Rectal smooth muscle tissue (tissue), 1 donor: ENCODE results near the gene NHLRC1.

ENCODE experiments used
- H3K27ac ChIP-seq: one replicate; pipeline ENCODE4 v1.7.0; 2013; ENCODE audit warnings: low read depth, low read length, inconsistent platforms
- H3K27me3 ChIP-seq: one replicate; pipeline ENCODE4 v1.7.0; 2013; ENCODE audit warnings: low read length; ENCODE audit not compliant: control insufficient read depth, insufficient read depth
- H3K36me3 ChIP-seq: one replicate; pipeline ENCODE4 v1.7.0; 2013; ENCODE audit warnings: low read length; ENCODE audit not compliant: control insufficient read depth, insufficient read depth
- H3K4me1 ChIP-seq: one replicate; pipeline ENCODE4 v1.7.0; 2013; ENCODE audit warnings: low read length; ENCODE audit not compliant: control insufficient read depth, insufficient read depth
- H3K4me3 ChIP-seq: one replicate; pipeline ENCODE4 v1.7.0; 2013; ENCODE audit warnings: low read length
- H3K9ac ChIP-seq: one replicate; pipeline ENCODE4 v1.7.0; 2013; ENCODE audit warnings: low read length

Gene NHLRC1

DNA sequence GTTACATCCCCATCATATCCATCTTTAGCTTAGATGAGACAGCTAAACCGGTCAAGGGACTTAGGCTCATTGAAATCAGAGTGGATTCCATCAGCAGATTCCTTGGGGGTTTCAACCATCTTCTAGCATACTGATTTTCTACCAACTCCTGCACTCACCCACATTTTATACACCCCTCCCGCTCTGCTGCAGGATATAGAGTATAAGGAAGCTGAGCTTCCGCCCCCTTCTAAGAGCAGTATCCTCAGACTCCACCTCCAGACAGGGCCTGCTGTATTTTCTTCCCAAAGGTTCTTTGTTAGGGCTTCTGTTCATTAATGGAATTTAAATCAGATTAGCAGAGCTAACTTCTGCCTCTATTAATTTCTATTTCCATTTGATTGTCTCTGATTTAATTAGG is 9.9 kb upstream of the NHLRC1 start:
- Histone ChIP-seq H3K27ac (no peak overlapping the region), H3K9ac (no peak overlapping the region), H3K4me3 (no peak overlapping the region), H3K27me3 (no peaks in the 10 kb centered on the region), H3K4me1 (no peaks in the 10 kb centered on the region), H3K36me3 (peaks cover 2% of the 10 kb centered on the region)

DNA sequence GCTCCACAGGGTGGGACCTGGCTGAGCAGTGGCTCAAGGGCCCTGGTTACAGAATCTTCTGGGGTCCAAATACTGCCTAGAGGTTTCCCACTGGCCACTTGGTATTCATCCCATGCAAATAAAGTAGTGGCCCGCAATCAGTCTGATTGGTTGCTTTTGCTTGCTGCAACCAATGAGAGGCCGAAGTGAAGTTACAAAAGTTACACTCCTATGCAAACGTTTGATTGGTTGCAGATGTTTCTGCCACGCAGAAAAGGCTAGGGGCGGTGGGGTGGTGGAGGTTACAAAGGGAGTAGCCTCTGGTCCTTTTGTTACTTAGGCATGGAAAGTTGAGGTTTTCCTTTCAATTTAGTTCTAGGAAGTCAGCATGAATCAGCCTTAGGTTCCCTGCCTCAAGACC is 3.6 kb upstream of the NHLRC1 start:
- H3K4me3 ChIP-seq, result no peak overlapping the region
- H3K9ac ChIP-seq, result no peak overlapping the region
- H3K27me3 ChIP-seq, result no peaks in the 10 kb centered on the region
- H3K27ac ChIP-seq, result no peak overlapping the region
- no peaks in the 10 kb centered on the region for H3K4me1 ChIP-seq
- H3K36me3 ChIP-seq, result peaks cover 2% of the 10 kb centered on the region

DNA sequence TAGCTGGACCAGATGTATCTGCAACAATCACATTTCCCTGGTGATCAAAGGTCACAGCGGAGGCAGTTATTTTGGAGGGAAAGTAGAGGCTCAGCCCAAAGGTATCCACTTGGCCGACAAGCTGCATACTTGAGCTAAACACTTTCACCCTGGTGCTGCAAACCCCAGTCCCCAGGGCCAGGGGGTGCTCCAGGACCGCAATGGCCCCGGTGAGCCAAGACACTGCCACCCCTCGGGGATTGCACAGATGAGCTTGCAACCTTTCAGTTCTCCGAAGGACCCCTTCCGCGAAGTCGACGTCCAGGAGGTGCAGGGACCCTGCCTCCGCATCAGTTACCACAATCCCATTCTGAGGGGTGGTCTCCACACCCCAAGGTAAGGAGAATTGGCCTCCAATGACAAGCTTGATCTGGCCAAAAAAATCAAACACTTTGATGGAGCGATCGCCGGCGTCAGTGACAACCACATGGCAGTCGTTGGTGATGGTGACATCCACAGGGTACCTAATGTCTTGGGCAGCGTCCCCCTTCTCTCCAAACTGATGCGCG is 823 bp downstream of the NHLRC1 start:
- H3K36me3 ChIP-seq, result no peaks in the 10 kb centered on the region
- no peak overlapping the region for H3K4me3 ChIP-seq
- H3K27me3 ChIP-seq, result no peaks in the 10 kb centered on the region
- no peak overlapping the region for H3K27ac ChIP-seq
- H3K4me1 ChIP-seq, result no peaks in the 10 kb centered on the region
- no peak overlapping the region for H3K9ac ChIP-seq

DNA sequence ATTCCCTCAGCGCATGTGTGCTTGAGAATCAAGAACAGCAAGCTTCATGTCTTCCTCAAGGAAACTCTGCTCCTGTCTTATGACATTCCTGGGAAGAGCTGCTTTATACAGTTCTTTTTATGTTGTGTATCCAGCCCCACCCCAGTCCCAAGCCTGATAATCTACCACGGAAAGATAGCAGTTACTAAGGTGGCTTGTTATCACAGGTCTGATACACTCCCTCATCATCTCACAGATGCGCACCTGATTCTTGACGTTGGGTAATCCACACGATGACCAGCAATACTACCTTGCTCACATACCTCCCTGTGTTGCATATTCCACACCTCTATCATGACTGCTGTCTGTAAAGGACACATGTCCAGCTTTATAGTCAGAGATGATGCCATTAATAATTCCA is 3.2 kb downstream of the NHLRC1 start:
- H3K36me3 ChIP-seq, result no peaks in the 10 kb centered on the region
- no peak overlapping the region for H3K27ac ChIP-seq
- no peak overlapping the region for H3K4me3 ChIP-seq
- H3K27me3 ChIP-seq, result no peaks in the 10 kb centered on the region
- H3K4me1 ChIP-seq, result no peaks in the 10 kb centered on the region
- no peak overlapping the region for H3K9ac ChIP-seq

DNA sequence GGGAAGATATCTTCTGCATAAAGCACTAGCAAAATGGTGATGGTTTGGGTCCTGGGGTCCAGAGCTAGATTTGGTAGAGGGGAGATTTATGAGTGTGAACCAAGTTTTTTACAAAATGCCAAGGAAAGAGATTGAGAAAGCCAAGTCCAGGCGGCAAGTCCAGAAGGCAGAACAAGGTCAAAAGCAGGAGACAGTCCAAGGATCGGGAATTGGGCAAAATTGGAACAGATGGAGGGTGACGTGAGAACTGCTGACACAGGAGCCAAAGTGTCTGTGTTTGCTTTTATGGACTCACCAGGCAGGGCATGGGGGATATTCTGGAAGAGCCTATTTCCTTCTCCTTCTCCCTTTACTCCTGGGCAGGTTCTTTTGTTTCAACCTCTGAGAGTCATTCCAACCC is 4.1 kb downstream of the NHLRC1 start:
- no peaks in the 10 kb centered on the region for H3K4me1 ChIP-seq
- H3K36me3 ChIP-seq, result no peaks in the 10 kb centered on the region
- H3K27ac ChIP-seq, result no peak overlapping the region
- no peaks in the 10 kb centered on the region for H3K27me3 ChIP-seq
- H3K4me3 ChIP-seq, result no peak overlapping the region
- H3K9ac ChIP-seq, result no peak overlapping the region

DNA sequence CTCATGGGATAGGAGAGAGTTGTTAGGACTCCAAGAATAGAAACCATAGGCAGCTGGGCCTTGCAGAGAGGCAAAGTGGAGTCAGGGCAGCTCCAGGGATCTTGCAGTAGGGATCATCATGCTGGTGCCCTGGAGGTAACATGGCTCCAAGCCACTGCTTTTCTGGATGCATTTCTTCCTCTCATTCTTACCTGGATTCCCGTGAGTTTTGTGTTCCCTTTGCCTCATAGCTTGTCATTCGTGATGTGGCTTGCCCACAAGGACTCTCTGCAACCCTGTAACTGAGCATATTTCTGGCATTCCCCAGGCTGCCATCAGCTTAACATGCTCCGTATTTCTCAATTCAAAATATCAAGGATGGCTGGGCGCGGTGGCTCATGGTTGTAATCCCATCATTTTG is 5.3 kb downstream of the NHLRC1 start:
- Histone ChIP-seq H3K4me1 (no peaks in the 10 kb centered on the region), H3K27me3 (no peaks in the 10 kb centered on the region), H3K4me3 (no peak overlapping the region), H3K36me3 (no peaks in the 10 kb centered on the region), H3K27ac (no peak overlapping the region), H3K9ac (no peak overlapping the region)

DNA sequence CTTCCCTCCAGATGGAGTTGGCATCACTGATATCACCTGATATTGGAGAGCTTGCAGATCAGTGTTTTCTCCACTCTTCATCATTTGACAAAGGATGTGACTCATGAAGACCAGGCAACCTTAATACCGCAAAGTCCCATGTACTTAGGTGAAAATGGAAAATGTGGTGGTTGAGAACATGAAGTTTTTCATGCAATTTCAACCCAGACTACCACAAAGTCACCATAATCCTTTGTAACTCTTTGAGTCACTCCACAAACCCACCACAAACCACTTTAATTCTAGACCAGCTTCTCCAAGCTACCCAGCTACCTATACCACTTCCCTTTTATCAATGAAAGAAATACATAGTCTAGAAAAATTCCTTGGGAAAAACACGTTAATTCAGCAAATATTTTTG is 7.1 kb downstream of the NHLRC1 start:
- Histone ChIP-seq H3K9ac (no peak overlapping the region), H3K27me3 (no peaks in the 10 kb centered on the region), H3K27ac (no peak overlapping the region), H3K4me1 (no peaks in the 10 kb centered on the region), H3K4me3 (no peak overlapping the region), H3K36me3 (no peaks in the 10 kb centered on the region)

DNA sequence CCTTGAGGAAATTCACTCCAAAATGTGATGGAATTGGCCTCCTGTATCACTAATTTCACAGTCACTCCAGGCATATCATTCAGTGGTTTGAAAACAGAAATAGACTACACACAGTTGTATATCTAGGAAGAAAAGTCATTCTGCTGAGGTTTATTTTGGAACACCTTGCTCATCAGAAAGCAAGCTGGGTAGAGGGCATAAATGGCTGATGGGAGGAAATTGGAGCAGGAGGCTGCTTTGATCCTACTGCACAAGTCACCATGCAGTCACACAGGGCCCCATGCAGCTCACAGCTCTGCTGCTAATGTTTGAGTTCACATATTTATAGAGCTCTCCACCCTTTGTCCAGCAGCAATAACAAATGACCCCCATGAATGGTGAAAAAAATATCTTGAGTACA is 12.3 kb downstream of the NHLRC1 start:
- Histone ChIP-seq H3K27me3 (no peaks in the 10 kb centered on the region), H3K4me1 (no peaks in the 10 kb centered on the region), H3K36me3 (no peaks in the 10 kb centered on the region), H3K4me3 (no peak overlapping the region), H3K27ac (no peak overlapping the region), H3K9ac (no peak overlapping the region)

DNA sequence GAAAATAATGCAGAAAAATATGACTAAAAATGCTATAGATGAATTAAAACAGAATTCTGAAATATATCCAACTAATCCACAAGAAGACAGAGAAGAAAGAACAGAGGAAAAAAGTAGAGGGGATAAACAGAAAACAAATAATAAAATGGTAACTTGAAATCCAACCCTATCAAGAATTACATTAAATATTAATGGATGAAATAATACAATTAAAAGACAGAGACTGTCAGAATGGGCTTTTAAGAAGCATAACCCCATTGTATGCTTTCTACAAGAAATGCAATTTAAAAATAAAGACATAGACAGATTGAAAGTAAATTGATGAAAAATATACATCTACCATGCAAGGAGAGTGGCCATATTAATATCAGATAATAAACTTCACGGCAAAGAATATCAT is 15.4 kb downstream of the NHLRC1 start:
- no peaks in the 10 kb centered on the region for H3K4me1 ChIP-seq
- H3K27me3 ChIP-seq, result no peaks in the 10 kb centered on the region
- H3K36me3 ChIP-seq, result no peaks in the 10 kb centered on the region
- H3K9ac ChIP-seq, result no peak overlapping the region
- H3K4me3 ChIP-seq, result no peak overlapping the region
- no peak overlapping the region for H3K27ac ChIP-seq

DNA sequence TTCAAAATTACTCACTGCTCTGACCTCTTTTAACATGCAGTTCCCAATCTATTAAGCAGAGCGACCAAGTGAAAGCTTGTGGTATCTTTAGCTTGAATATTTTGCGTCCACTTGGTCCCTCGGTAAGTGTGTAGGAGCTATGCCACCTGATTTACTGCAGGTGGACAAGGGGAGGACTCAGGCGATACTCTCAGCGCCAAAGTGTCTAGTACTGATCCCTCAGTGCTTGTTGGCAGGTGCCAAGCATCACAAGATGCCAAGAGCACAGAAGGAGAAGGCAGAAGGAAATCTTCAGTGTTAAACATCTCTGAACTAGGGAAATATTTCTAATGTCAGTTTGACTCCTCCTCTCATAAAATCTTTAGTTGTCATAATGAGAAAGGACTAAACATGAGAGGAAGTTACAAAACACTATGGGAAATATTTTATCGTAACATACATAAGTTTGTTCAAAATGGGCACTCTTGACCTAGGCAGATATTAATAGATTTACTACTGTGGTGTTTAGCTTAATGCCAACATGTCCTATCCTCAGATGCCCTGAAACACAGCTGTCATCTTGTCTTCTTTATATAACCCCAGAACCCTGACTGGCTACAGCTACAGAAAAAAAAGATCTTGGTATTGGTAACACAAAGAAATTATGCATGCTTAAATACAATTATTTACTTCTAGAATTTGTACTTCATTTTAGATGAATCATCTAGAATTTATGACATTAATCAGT is 19.5 kb downstream of the NHLRC1 start:
- H3K36me3 ChIP-seq, result no peaks in the 10 kb centered on the region
- no peaks in the 10 kb centered on the region for H3K4me1 ChIP-seq
- H3K4me3 ChIP-seq, result no peak overlapping the region
- no peak overlapping the region for H3K27ac ChIP-seq
- H3K9ac ChIP-seq, result no peak overlapping the region
- no peaks in the 10 kb centered on the region for H3K27me3 ChIP-seq

DNA sequence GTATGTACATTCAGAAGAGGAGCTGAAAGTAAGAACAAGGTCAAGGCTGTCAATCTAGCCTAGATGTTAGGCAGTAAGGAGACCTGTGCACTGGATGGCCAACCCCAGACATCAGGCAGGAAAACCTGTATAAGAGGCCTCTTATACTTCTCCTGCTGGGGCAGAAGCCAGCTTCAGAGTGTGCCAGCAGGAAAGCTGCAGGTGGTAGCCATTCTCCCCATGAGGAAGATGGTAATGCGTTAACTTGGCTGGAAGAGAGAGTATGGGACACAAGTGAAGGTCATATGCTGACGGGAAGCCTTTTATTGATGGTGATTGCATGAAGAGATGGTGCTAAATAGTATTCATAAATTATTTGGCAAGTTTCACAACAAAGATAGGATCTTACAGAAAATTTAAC is 20.6 kb downstream of the NHLRC1 start:
- H3K27me3 ChIP-seq, result no peaks in the 10 kb centered on the region
- no peak overlapping the region for H3K27ac ChIP-seq
- H3K4me3 ChIP-seq, result no peak overlapping the region
- no peak overlapping the region for H3K9ac ChIP-seq
- H3K4me1 ChIP-seq, result no peaks in the 10 kb centered on the region
- no peaks in the 10 kb centered on the region for H3K36me3 ChIP-seq

DNA sequence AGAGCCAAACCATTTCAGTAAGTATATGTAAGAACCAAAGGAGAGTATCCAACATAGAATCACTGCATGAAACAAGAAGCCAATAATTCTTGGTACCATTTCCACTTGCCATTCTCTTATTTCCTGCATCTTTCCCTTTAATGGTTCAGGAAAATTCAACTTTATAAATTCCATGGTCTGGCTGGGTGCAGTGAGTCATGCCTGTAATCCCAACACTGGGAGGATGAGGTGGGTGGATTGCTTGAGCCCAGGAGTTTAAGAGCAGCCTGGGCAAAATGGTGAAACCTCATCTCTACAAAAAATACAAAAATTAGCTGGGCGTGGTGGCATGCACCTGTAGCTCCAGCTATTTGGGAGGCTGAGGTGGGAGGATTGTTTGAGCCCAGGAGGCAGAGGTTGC is 21.2 kb downstream of the NHLRC1 start:
- Histone ChIP-seq H3K9ac (no peak overlapping the region), H3K4me1 (no peaks in the 10 kb centered on the region), H3K27me3 (no peaks in the 10 kb centered on the region), H3K36me3 (no peaks in the 10 kb centered on the region), H3K4me3 (no peak overlapping the region), H3K27ac (no peak overlapping the region)

DNA sequence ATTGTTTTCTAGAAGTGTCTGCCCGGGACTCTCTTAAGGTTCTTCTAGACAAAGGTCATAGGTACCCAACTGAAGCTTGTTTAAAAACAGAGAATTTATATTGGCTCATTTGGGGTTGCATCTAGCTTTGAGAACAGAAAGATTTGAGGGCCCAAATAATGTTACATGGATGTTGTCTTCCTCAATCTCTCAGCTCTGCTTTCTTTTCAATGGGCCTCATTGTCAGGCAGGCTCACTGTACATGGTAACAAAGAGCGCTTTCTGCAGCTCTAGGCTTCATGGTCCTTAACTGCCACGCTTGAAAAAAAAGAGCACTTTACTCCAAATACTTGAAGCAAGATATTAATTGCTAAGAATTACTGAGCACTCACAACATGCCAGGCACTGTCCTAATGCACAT is 22.2 kb downstream of the NHLRC1 start:
- Histone ChIP-seq H3K9ac (no peak overlapping the region), H3K27ac (no peak overlapping the region), H3K4me1 (no peaks in the 10 kb centered on the region), H3K4me3 (no peak overlapping the region), H3K27me3 (no peaks in the 10 kb centered on the region), H3K36me3 (no peaks in the 10 kb centered on the region)
